HEK293 (cell line): Measurements from ENCODE around the gene PDGFC.

ENCODE experiments used
- CTCF ChIA-PET: fragments of 350-600 bp; formaldehyde crosslinking; extraction: SDS; loops from one replicate; lab custom pipeline; 2021; ENCODE audit warnings: antibody characterized with exemption; lab: Yijun Ruan, JAX
- POLR2A ChIA-PET: fragments of 300-600 bp; formaldehyde crosslinking; extraction: SDS; loops from one replicate; lab custom pipeline; 2020; ENCODE audit warnings: antibody characterized with exemption, inconsistent platforms; lab: Yijun Ruan, JAX
- H3K27ac ChIP-seq: fragments of 200-500 bp; sonication (Bioruptor generic); 2 replicates; pipeline ENCODE4 v1.5.1; 2014; ENCODE audit warnings: low read depth, low read length, control low read depth, inconsistent platforms; ENCODE audit errors: extremely low read depth
- H3K36me3 ChIP-seq, 2 experiments: fragments of 200-500 bp in 1 of 2; sonication (Bioruptor generic) in 1 of 2; 1 replicate in 1 of 2; 2 replicates in 1 of 2; pipeline ENCODE4 v1.5.1; 2014 to 2017; ENCODE audit warnings: inconsistent platforms in 2 of 2, low read length in 2 of 2; ENCODE audit not compliant: control insufficient read depth in 2 of 2, insufficient read depth in 1 of 2
- H3K4me1 ChIP-seq: fragments of 200-500 bp; sonication (Bioruptor generic); 2 replicates; pipeline ENCODE4 v1.5.1; 2014; ENCODE audit warnings: mild to moderate bottlenecking, low read length, inconsistent platforms; ENCODE audit not compliant: control insufficient read depth, insufficient read depth
- H3K4me3 ChIP-seq: 2 replicates; pipeline ENCODE4 v1.5.1; 2011; ENCODE audit warnings: low read depth, mild to moderate bottlenecking, control low read depth, low read length, moderate library complexity
- H3K9me3 ChIP-seq: fragments of 200-500 bp; sonication (Bioruptor generic); 2 replicates; pipeline ENCODE4 v1.5.1; 2014; ENCODE audit warnings: low read depth, low read length, inconsistent platforms; ENCODE audit not compliant: control insufficient read depth, insufficient read depth
- GFI1B ChIP-seq: fragments of 450-650 bp; formaldehyde crosslinking; IDR thresholded peaks from 2 replicates; pipeline ENCODE4 v1.5.1; 2016; ENCODE audit warnings: missing biosample characterization, missing genetic modification characterization
- ZBTB17 ChIP-seq: fragments of 450-650 bp; formaldehyde crosslinking; IDR thresholded peaks from 2 replicates; pipeline ENCODE4 v1.5.1; 2016; ENCODE audit warnings: missing biosample characterization, missing genetic modification characterization
- ZNF335 ChIP-seq: fragments of 450-650 bp; formaldehyde crosslinking; conservative IDR thresholded peaks from 2 replicates; pipeline ENCODE4 v1.5.1; 2016; ENCODE audit warnings: missing biosample characterization, missing genetic modification characterization
- ZNF404 ChIP-seq: fragments of 450-650 bp; formaldehyde crosslinking; IDR thresholded peaks from 2 replicates; pipeline ENCODE4 v1.5.1; 2017; ENCODE audit warnings: missing biosample characterization, missing genetic modification characterization
- ZNF510 ChIP-seq: fragments of 450-650 bp; formaldehyde crosslinking; IDR thresholded peaks from 2 replicates; pipeline ENCODE4 v1.5.1; 2018; ENCODE audit warnings: mild to moderate bottlenecking, missing genetic modification characterization, missing biosample characterization; ENCODE audit not compliant: insufficient replicate concordance
- ZNF521 ChIP-seq: fragments of 450-650 bp; formaldehyde crosslinking; IDR thresholded peaks from 2 replicates; pipeline ENCODE4 v1.5.1; 2017; ENCODE audit warnings: missing biosample characterization, mild to moderate bottlenecking, missing genetic modification characterization
- ZNF561 ChIP-seq: fragments of 450-650 bp; IDR thresholded peaks from 2 replicates; pipeline ENCODE4 v1.5.1; 2018; ENCODE audit warnings: missing biosample characterization, missing genetic modification characterization, borderline replicate concordance
- ZNF600 ChIP-seq: fragments of 450-650 bp; formaldehyde crosslinking; IDR thresholded peaks from 2 replicates; pipeline ENCODE4 v1.5.1; 2016; ENCODE audit warnings: missing biosample characterization, missing genetic modification characterization
- ZNF629 ChIP-seq: fragments of 450-650 bp; formaldehyde crosslinking; IDR thresholded peaks from 2 replicates; pipeline ENCODE4 v1.5.1; 2017; ENCODE audit warnings: missing biosample characterization, missing genetic modification characterization
- ZNF654 ChIP-seq: fragments of 450-650 bp; formaldehyde crosslinking; IDR thresholded peaks from 2 replicates; pipeline ENCODE4 v1.5.1; 2016; ENCODE audit warnings: low read depth, missing biosample characterization, missing genetic modification characterization
- ZNF660 ChIP-seq: fragments of 450-650 bp; IDR thresholded peaks from 2 replicates; pipeline ENCODE4 v1.5.1; 2018; ENCODE audit warnings: missing biosample characterization, mild to moderate bottlenecking, missing genetic modification characterization
- TF ChIP-seq, protein P1 (sequence below): fragments of 450-650 bp; formaldehyde crosslinking; IDR thresholded peaks from 2 replicates; pipeline ENCODE4 v1.5.1; 2017; ENCODE audit warnings: missing biosample characterization, missing genetic modification characterization
- TF ChIP-seq, protein P2 (sequence below): fragments of 450-650 bp; formaldehyde crosslinking; IDR thresholded peaks from 2 replicates; pipeline ENCODE4 v1.5.1; 2016; ENCODE audit warnings: missing biosample characterization, missing genetic modification characterization, low read depth
- TF ChIP-seq, protein P3 (sequence below): fragments of 450-650 bp; formaldehyde crosslinking; IDR thresholded peaks from 2 replicates; pipeline ENCODE4 v1.5.1; 2016; ENCODE audit warnings: missing biosample characterization, missing genetic modification characterization
- TF ChIP-seq, protein P4 (sequence below): fragments of 450-650 bp; formaldehyde crosslinking; IDR thresholded peaks from 2 replicates; pipeline ENCODE4 v1.5.1; 2016; ENCODE audit warnings: missing biosample characterization, missing genetic modification characterization
- TF ChIP-seq, protein P5 (sequence below): fragments of 450-650 bp; formaldehyde crosslinking; IDR thresholded peaks from 2 replicates; pipeline ENCODE4 v1.5.1; 2016; ENCODE audit warnings: missing biosample characterization, missing genetic modification characterization
- TF ChIP-seq, protein P6 (sequence below): fragments of 450-650 bp; formaldehyde crosslinking; IDR thresholded peaks from 2 replicates; pipeline ENCODE4 v1.5.1; 2016; ENCODE audit warnings: missing biosample characterization, missing genetic modification characterization

Gene PDGFC

DNA sequence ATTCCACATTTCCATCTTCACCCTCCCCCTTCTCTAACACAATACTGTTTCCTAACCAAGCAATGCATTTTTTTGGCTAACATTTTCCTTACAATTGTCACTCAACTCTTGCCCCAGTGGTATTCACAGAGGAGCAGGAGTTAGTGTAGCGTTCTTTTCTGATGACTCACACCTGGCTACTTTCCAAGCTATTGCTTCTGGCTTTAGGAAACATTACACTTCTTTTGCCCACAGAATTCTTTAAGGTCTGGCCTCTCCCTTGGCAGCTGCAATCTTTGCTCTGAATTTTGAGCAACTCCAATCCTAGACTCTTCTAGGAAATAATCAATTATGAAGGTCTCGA is 27.5 kb upstream of the PDGFC start (continued):
- 0 out of 2 replicates have a peak, but pooled peaks have one; percentile 31 for TF ChIP-seq ZNF600 (tag by site-specific recombination)
- TF ChIP-seq, protein P1, sequence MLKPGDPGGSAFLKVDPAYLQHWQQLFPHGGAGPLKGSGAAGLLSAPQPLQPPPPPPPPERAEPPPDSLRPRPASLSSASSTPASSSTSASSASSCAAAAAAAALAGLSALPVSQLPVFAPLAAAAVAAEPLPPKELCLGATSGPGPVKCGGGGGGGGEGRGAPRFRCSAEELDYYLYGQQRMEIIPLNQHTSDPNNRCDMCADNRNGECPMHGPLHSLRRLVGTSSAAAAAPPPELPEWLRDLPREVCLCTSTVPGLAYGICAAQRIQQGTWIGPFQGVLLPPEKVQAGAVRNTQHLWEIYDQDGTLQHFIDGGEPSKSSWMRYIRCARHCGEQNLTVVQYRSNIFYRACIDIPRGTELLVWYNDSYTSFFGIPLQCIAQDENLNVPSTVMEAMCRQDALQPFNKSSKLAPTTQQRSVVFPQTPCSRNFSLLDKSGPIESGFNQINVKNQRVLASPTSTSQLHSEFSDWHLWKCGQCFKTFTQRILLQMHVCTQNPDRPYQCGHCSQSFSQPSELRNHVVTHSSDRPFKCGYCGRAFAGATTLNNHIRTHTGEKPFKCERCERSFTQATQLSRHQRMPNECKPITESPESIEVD (tag by site-specific recombination), result peak; percentile 63
- TF ChIP-seq ZNF335 (tag by site-specific recombination), result 0 out of 2 replicates have a peak, but pooled peaks have one; percentile 18
- peak; percentile 17; the same call in 1 of the 2 replicates for TF ChIP-seq ZNF629 (tag by site-specific recombination)
- TF ChIP-seq, protein P2, sequence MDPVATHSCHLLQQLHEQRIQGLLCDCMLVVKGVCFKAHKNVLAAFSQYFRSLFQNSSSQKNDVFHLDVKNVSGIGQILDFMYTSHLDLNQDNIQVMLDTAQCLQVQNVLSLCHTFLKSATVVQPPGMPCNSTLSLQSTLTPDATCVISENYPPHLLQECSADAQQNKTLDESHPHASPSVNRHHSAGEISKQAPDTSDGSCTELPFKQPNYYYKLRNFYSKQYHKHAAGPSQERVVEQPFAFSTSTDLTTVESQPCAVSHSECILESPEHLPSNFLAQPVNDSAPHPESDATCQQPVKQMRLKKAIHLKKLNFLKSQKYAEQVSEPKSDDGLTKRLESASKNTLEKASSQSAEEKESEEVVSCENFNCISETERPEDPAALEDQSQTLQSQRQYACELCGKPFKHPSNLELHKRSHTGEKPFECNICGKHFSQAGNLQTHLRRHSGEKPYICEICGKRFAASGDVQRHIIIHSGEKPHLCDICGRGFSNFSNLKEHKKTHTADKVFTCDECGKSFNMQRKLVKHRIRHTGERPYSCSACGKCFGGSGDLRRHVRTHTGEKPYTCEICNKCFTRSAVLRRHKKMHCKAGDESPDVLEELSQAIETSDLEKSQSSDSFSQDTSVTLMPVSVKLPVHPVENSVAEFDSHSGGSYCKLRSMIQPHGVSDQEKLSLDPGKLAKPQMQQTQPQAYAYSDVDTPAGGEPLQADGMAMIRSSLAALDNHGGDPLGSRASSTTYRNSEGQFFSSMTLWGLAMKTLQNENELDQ (tag by site-specific recombination), result no peak
- TF ChIP-seq, protein P3, sequence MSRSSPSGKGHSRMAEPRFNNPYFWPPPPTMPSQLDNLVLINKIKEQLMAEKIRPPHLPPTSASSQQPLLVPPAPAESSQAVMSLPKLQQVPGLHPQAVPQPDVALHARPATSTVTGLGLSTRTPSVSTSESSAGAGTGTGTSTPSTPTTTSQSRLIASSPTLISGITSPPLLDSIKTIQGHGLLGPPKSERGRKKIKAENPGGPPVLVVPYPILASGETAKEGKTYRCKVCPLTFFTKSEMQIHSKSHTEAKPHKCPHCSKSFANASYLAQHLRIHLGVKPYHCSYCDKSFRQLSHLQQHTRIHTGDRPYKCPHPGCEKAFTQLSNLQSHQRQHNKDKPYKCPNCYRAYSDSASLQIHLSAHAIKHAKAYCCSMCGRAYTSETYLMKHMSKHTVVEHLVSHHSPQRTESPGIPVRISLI (tag by site-specific recombination), result peak; percentile 33; the same call in 1 of the 2 replicates
- no peak for TF ChIP-seq ZNF404 (tag by site-specific recombination)
- TF ChIP-seq, protein P4, sequence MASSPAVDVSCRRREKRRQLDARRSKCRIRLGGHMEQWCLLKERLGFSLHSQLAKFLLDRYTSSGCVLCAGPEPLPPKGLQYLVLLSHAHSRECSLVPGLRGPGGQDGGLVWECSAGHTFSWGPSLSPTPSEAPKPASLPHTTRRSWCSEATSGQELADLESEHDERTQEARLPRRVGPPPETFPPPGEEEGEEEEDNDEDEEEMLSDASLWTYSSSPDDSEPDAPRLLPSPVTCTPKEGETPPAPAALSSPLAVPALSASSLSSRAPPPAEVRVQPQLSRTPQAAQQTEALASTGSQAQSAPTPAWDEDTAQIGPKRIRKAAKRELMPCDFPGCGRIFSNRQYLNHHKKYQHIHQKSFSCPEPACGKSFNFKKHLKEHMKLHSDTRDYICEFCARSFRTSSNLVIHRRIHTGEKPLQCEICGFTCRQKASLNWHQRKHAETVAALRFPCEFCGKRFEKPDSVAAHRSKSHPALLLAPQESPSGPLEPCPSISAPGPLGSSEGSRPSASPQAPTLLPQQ (tag by site-specific recombination), result 0 out of 2 replicates have a peak, but pooled peaks have one; percentile 17
- no peak for TF ChIP-seq ZNF521
- no peak for TF ChIP-seq GFI1B (tag by site-specific recombination)
- 0 out of 2 replicates have a peak, but pooled peaks have one; percentile 52 for TF ChIP-seq ZNF660 (tag by site-specific recombination)
- no peak for TF ChIP-seq ZNF561
- peak; percentile 71 for TF ChIP-seq ZBTB17 (tag by site-specific recombination)

DNA sequence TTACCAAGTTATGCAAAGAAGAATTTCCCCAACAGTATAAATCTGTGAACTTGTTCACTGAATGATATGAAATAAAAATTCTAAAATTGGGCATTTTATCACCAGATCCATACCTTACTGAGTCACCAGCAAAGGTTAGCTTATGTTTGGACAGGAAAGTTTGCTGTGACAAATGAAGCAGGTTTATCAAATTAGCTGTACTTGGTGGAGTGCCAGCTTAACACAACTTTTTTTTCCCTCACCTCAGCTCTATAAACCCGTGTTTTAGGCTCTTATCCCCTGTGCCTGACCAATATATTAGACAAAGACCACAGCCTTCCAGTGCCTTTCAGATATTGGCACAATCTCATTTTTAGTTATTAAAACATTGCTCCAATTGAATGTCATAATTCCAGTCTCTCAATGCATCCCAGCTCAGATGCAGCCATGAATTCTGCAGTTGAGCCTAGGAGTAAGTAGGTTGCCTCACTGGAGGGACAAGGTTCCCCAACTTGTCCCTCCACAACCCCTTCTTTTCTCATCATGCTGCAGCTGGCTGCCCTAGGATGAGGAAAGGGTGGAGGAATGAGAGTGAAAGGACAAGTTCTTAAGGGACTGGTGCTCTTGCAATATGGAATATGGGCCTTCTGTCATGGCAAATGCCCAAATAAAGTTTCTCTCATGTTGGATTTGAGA is 27.0 kb upstream of the PDGFC start:
- Histone ChIP-seq H3K4me1 (peaks cover 14% of the 10 kb centered on the region), H3K36me3 (no peaks in the 10 kb centered on the region), H3K27ac (no peak overlapping the region; the same call in 1 of the 2 replicates), H3K4me3 (no peak overlapping the region), H3K9me3 (no peaks in the 10 kb centered on the region)
- ChIA-PET POLR2A (interaction anchor here (1.7 kb wide), 1 partner anchor 77 kb away, joined by 6 read pairs; the partner anchor contains the start of gene GLRB), CTCF (interaction anchor here (0.7 to 1.0 kb wide), 3 partner anchors 15 to 523 kb away, joined by 3 to 5 read pairs (median 4); no protein-coding TSS in a partner anchor)
- TF ChIP-seq, protein P5, sequence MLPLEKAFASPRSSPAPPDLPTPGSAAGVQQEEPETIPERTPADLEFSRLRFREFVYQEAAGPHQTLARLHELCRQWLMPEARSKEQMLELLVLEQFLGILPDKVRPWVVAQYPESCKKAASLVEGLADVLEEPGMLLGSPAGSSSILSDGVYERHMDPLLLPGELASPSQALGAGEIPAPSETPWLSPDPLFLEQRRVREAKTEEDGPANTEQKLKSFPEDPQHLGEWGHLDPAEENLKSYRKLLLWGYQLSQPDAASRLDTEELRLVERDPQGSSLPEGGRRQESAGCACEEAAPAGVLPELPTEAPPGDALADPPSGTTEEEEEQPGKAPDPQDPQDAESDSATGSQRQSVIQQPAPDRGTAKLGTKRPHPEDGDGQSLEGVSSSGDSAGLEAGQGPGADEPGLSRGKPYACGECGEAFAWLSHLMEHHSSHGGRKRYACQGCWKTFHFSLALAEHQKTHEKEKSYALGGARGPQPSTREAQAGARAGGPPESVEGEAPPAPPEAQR, result no peak
- TF ChIP-seq, protein P6, sequence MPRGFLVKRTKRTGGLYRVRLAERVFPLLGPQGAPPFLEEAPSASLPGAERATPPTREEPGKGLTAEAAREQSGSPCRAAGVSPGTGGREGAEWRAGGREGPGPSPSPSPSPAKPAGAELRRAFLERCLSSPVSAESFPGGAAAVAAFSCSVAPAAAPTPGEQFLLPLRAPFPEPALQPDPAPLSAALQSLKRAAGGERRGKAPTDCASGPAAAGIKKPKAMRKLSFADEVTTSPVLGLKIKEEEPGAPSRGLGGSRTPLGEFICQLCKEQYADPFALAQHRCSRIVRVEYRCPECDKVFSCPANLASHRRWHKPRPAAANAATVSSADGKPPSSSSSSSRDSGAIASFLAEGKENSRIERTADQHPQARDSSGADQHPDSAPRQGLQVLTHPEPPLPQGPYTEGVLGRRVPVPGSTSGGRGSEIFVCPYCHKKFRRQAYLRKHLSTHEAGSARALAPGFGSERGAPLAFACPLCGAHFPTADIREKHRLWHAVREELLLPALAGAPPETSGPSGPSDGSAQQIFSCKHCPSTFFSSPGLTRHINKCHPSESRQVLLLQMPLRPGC (tag by site-specific recombination), result no peak
- TF ChIP-seq ZNF510, result peak; percentile 26
- TF ChIP-seq ZNF654 (tag by site-specific recombination), result no peak
